Skin of body (tissue), 2 donors: ENCODE results near the gene LYPD1. TPM values are rescaled to one million over a fixed set of nuclear protein-coding genes. Genes with fewer than 3 reads are reported as not detected.
"Not testable (repeated sequence)": the region's sequence is repeated elsewhere in the genome, so short reads cannot be mapped to it uniquely, and the experiment has no call there.

ENCODE experiments used
- DNase-seq: peaks from one replicate; lab custom pipeline; 2025; lab: John Stamatoyannopoulos, UW
- total RNA-seq: library from RNA; depleted of rRNA; stranded (reverse); fragments of >200 nt; gene quantifications from one replicate; pipeline ENCODE4 v1.2.3, GENCODE V29; 2014

Gene LYPD1
- total RNA-seq: 0.99 TPM

GRCh38 chr2:132669908-132670495, at the start of gene LYPD1:
Gene LYPD1 (minus strand): TSS chr2:132670205. CDS start chr2:132669932, 273 bp downstream.
- no peak for DNase-seq

DNA sequence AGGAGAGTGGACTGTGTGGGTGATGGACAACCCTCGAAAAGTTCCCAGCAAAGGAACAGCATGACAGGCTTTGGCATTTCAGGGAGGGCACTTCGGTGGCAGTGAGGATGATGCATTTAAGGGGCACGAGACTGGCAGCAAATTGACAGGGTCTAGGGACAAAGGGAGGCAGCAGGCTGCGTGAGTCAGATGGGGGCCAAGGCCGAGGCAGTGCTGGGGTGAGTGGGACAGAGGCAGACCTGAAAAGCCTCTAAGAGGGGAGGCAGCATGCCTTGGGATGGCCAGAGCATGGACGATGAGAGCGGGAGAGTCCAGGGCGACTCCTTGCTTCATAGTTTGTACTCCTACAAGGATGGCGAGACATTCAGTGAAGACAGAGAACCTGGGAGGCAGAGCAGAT, 49.5 kb upstream of the LYPD1 start:
- no peak for DNase-seq

DNA sequence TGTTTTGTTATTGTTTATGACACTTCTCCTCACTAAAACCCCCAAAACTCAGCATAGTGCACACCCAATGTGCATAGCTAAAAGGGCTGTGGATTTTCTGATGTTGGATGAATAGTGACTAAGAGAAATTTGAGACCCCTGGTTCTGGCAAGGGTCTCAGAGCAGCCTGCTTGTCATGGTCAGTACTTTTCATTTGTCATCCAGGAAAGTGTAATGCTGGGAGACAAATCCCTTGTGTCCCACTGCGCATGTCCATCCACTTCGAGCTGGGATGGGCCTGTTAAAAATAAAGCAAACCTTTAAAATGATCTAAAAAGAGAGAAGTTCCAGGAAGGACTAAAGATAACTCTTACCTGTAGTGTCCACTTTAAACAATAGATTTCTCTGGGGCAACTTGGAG, 46.9 kb upstream of the LYPD1 start:
- no peak for DNase-seq

- no peak for DNase-seq
Measured at GRCh38 chr2:132715386-132716351, 45.7 kb upstream of the LYPD1 start.

DNA sequence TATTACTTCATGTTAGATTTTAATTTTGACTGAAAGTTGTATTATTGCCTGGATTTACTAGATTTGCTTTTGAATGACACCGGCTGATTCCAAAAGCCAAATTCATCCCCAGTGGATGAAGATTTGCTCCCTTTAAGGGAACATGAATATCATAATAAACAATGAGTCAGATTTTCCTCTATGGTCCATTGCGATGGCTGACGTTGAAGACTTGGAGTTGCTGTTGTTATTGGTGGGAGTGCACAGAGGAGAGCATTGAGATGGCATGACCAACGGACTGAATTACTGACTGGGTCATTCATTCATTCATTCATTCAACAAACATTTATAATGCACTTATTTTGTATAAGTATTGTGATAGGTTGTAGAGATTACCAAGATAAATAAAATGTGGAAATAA, 33.4 kb upstream of the LYPD1 start:
- DNase-seq: no peak

- no peak for DNase-seq
Measured at GRCh38 chr2:132701810-132702209, 31.8 kb upstream of the LYPD1 start.

DNA sequence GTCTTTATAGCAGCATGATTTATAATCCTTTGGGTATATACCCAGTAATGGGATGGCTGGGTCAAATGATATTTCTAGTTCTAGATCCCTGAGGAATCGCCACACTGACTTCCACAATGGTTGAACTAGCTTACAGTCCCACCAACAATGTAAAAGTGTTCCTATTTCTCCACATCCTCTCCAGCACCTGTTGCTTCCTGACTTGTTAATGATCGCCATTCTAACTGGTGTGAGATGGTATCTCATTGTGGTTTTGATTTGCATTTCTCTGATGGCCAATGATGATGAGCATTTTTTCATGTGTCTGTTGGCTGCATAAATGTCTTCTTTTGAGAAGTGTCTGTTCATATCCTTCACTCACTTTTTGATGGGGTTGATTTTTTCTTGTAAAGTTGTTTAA, 29.8 kb upstream of the LYPD1 start:
- not testable (repeated sequence) for DNase-seq

DNA sequence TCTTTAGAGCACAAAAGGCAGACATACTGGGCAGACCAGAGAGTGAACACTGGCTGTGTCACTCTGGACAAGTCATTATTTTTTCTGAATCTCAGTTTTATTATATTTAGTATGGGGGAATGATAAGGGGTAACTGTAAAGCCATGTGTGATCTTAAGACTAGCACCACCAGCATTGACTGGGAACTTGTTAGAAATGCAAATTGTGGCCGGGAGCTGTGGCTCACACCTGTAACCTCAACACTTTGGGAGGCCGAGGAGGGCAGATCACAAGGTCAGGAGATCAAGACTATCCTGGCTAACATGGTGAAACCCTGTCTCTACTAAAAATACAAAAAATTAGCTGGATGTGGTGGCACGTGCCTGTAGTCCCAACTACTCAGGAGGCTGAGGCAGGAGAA, 28.3 kb upstream of the LYPD1 start:
- not testable (repeated sequence) for DNase-seq

GRCh38 chr2:132697556-132698205, 27.7 kb upstream of the LYPD1 start:
- no peak for DNase-seq

- DNase-seq: no peak
Measured at GRCh38 chr2:132692816-132693215, 22.8 kb upstream of the LYPD1 start.

- DNase-seq: no peak
Measured at GRCh38 chr2:132691556-132691955, 21.6 kb upstream of the LYPD1 start.

GRCh38 chr2:132690664-132691303, 20.8 kb upstream of the LYPD1 start:
- DNase-seq: no peak

DNA sequence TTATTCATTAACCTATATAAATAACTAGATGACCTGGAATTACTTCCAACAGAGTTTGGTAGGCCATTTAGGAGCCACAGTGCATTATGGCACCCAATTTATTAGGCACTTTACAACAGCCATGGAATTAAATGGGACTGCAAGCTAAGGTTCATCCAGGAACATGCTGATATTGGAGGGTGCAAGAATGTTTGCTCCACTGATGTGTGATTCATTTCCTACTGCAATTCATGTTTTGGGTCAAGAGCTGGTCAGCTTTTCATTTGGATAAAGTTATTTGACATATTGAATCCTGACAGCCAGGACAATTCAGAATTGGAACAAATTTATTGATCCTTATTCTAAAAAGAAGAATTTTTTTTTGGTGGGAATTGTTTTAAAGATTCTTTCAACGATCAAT, 11.8 kb upstream of the LYPD1 start:
- DNase-seq: no peak

DNA sequence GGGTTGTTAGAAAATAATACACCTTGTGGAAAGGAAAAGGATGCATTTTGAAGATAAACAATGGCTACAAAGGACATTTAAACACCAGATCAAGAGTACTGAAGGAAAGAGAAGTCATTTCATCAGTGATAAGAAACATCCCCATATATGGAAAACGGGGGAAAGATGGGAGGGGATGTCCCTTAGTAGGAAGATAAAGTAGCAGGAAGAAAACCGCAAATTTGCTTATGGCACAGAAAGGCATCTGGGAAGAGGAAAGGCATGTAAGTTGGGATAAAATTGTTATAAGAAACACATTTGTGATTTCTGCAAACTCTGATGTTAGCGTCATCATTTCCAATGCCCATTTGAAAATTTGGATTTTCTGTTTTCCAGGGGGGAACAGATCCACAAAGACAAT, 10.5 kb upstream of the LYPD1 start:
- no peak for DNase-seq

DNA sequence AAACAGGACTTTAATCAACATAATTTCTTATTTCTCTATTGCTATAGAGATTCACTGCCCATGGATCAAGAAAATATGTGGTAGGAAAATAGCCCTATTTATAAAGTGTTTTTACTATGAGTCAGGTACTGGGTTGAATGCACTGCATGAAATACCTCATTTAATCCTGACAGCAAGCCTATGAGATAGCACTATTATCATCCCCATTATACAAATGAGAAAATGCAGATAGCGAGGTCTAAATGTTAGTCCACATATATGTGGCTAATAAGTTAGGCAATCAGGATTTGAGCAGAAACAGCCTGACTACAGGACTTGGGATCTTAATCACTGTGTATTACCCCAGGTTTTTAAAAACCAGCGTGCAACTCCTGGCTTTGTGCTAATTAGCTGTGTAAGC, 8.5 kb upstream of the LYPD1 start:
- no peak for DNase-seq

DNA sequence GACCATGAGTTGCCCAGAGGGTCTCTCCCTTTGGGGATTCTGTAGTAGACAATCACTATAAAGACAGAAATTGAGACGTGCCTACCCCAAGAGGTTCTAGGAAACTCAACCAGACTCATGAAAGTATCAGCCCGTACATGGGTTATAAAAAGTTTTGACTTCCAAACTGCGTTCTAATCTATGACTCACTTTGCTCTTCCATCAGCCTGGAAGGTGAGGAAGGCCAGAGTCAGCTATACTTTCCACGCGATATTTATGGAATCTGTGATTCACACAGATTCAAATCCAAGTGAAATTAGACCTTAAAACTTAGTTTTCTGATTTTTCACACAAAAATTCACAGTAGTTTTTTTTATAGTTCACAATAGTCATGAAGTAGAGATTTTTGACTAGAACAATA, 7.7 kb upstream of the LYPD1 start:
- DNase-seq: no peak

DNA sequence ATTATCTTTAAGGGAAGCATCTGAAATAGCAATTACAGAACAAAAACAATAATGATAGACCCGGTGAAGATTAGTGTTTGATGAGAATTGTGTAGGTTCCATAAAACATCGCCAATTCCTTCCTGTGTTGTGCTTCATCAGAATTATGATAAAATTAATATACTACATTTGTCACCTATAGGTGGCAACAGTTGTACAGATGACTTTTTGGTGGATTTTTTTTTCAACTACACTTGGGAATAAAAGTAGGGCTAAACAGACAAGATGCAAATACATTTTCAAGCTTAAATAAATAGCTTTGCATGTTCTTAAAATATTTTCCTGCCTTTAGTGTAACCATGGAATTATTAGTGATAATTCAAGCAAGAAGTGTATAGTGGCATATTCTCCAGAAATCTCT, 7.0 kb upstream of the LYPD1 start:
- no peak for DNase-seq

- no peak for DNase-seq
Measured at GRCh38 chr2:132671151-132671835, 1.3 kb upstream of the LYPD1 start.

DNA sequence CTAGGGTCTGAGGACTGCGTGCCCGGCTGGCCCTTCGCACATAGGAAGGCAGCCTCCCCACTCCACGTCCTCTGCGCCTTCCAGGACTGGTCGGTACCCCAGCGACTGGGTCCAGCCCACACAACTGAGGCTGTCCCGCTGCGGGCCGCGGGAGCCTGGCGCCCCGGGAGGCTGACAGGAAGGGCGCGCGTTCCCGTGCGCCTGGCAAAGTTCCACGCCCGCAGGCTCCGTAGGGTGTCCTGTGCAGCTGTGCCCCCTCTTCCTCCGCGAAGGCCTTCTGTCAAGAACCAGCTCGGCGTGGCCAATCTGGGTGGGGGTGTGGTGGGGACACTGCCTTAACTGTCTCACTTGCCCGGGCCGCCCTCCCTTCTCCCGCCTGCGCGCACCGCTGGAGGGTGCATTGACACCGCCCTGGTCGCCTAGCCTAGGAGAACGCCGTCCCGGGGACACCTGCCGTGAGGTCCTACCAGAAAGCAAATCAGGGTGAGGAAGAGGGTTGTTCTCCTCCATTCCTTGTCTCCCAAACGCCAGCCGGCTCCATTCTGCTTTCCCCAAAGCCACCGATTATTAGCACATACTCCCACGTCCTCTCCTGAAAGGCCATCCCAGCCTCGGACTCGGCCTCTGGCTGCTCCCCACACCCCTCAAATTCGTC, 618 bp upstream of the LYPD1 start:
- no peak for DNase-seq

GRCh38 chr2:132668987-132669907, 758 bp downstream of the LYPD1 start:
- DNase-seq: no peak
